ENCODE results near the gene CBL. TPM values are rescaled to one million over a fixed set of nuclear protein-coding genes. Genes with fewer than 3 reads are reported as not detected.

The CBL gene
- total RNA-seq, 3 donors from 2014 or later (not counting 1 experiment from before 2014, with no cell fraction given): 29.0 to 32.5 (median 30.1) TPM

- 94% methylated on average over 9 of the region's 9 CpGs for WGBS (ENCODE audit: insufficient coverage)
- intact Hi-C loops (cut with micrococcal nuclease): no loop called here
- H3K4me3 Mint-ChIP-seq: peak overlapping the region; percentile 31
- Histone ChIP-seq H3K27ac (ENCODE audit: low read length) (no peak overlapping the region), H3K36me3 (ENCODE audit: control insufficient read depth, insufficient read depth, low read length) (no peaks in the 10 kb centered on the region), H3K4me3 (ENCODE audit: low read length) (no peak overlapping the region), H3K27me3 (ENCODE audit: control insufficient read depth, insufficient read depth, low read length) (no peaks in the 10 kb centered on the region), H3K4me1 (ENCODE audit: control insufficient read depth, insufficient read depth, low read length) (peaks cover 12% of the 10 kb centered on the region), H3K9me3 (ENCODE audit: control insufficient read depth, insufficient read depth, low read length) (no peaks in the 10 kb centered on the region)
- ATAC-seq: no peak
- no peaks in the 10 kb centered on the region for H3K36me3 Mint-ChIP-seq
- no peaks in the 10 kb centered on the region for H3K9me3 Mint-ChIP-seq
- DNase-seq: no peak
- peaks cover 13 to 21% of the 10 kb centered on the region in 2 donors for H3K4me1 Mint-ChIP-seq
- no peak for TF ChIP-seq CTCF (IDR thresholded peaks at IDR 0.05)
- no peaks in the 10 kb centered on the region for H3K27me3 Mint-ChIP-seq (ENCODE audit: low read depth in 2 of 2)
- no peak overlapping the region for H3K27ac Mint-ChIP-seq
These were observed 2.1 kb upstream of the CBL start for GRCh38 chr11:119204066-119204465.

DNA sequence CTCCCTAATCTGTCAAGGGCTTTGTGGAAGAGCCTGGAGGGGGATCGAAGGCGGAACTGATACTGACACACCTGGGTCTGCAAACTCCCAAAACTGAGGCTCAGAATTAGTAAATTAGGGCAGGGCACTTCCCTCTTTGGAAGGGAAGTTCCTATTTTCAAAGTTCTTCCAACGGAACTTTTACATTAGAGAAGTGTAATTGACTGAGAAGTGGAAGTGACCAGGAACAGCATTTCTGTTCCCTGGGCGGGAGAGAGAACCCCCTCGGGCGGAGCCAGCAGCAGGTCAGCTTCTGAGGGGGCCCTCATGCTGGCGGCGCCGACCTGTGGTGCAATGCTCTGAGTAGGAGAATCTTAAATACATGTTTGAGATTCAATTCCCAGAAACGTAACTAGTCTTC lies 1.1 kb upstream of the CBL start:
- ATAC-seq: no peak
- WGBS (ENCODE audit: insufficient coverage): 60% methylated on average over 7 of the region's 10 CpGs
- H3K4me1 ChIP-seq (ENCODE audit: control insufficient read depth, insufficient read depth, low read length): peaks cover 12% of the 10 kb centered on the region
- peak overlapping the region; percentile 3 for H3K27ac ChIP-seq (ENCODE audit: low read length)
- H3K9me3 ChIP-seq (ENCODE audit: control insufficient read depth, insufficient read depth, low read length): no peaks in the 10 kb centered on the region
- no peak overlapping the region for H3K4me3 ChIP-seq (ENCODE audit: low read length)
- H3K36me3 Mint-ChIP-seq: no peaks in the 10 kb centered on the region
- no peaks in the 10 kb centered on the region for H3K9me3 Mint-ChIP-seq
- H3K36me3 ChIP-seq (ENCODE audit: control insufficient read depth, insufficient read depth, low read length): no peaks in the 10 kb centered on the region
- peak overlapping the region; percentile 41 to 81 for H3K27ac Mint-ChIP-seq
- peaks cover 13 to 21% of the 10 kb centered on the region in 2 donors for H3K4me1 Mint-ChIP-seq
- intact Hi-C loops (cut with micrococcal nuclease): loop anchor here (5.0 kb wide), 3 partner anchors 77 to 188 kb away; partner anchors contain the start of genes RPS25 and TRAPPC4
- TF ChIP-seq CTCF (IDR thresholded peaks at IDR 0.05): no peak
- peak overlapping the region; percentile 95 for H3K4me3 Mint-ChIP-seq
- H3K27me3 ChIP-seq (ENCODE audit: control insufficient read depth, insufficient read depth, low read length): no peaks in the 10 kb centered on the region
- no peaks in the 10 kb centered on the region for H3K27me3 Mint-ChIP-seq (ENCODE audit: low read depth in 2 of 2)
- DNase-seq: no peak

GRCh38 chr11:119206511-119207414 lies 624 bp downstream of the CBL start:
- H3K27ac Mint-ChIP-seq: peak overlapping the region; percentile 81 to 87
- DNase-seq: peak; percentile 24 to 72
- Histone ChIP-seq H3K36me3 (ENCODE audit: control insufficient read depth, insufficient read depth, low read length) (no peaks in the 10 kb centered on the region), H3K27me3 (ENCODE audit: control insufficient read depth, insufficient read depth, low read length) (no peaks in the 10 kb centered on the region), H3K9me3 (ENCODE audit: control insufficient read depth, insufficient read depth, low read length) (no peaks in the 10 kb centered on the region), H3K4me1 (ENCODE audit: control insufficient read depth, insufficient read depth, low read length) (peaks cover 12% of the 10 kb centered on the region), H3K27ac (ENCODE audit: low read length) (peak overlapping the region; percentile 79), H3K4me3 (ENCODE audit: low read length) (peak overlapping the region; percentile 100)
- no peaks in the 10 kb centered on the region for H3K36me3 Mint-ChIP-seq
- intact Hi-C loops (cut with micrococcal nuclease): loop anchor here (5.0 kb wide), 3 partner anchors 76 to 189 kb away; partner anchors contain the start of genes RPS25 and TRAPPC4
- no peaks in the 10 kb centered on the region for H3K9me3 Mint-ChIP-seq
- no peak for TF ChIP-seq CTCF (IDR thresholded peaks at IDR 0.05)
- H3K4me1 Mint-ChIP-seq: peaks cover 13 to 21% of the 10 kb centered on the region in 2 donors
- ATAC-seq: peak in 2 of 3 donors; percentile 2 to 13
- WGBS (ENCODE audit: insufficient coverage): under 1% methylated on average over 31 of the region's 41 CpGs
- H3K27me3 Mint-ChIP-seq (ENCODE audit: low read depth in 2 of 2): no peaks in the 10 kb centered on the region
- H3K4me3 Mint-ChIP-seq: peak overlapping the region; percentile 95

Measured in natural killer cell (primary cell).